ENCODE data around the gene GFI1B. TPM values are rescaled to one million over a fixed set of nuclear protein-coding genes. Genes with fewer than 3 reads are reported as not detected.

The GFI1B gene
- total RNA-seq, 4 donors from 2014 or later, result not detected

- TF ChIP-seq CTCF (IDR thresholded peaks at IDR 0.05; ENCODE audit: low read depth), result no peak
These were observed 34.0 kb upstream of the GFI1B start, which contains the start of gene TSC1 for GRCh38 chr9:132944294-132945185. TSS of gene TSC1 (minus strand) at chr9:132944616. CDS start at chr9:132928872, 15,744 bp downstream.

GRCh38 chr9:132945186-132946130 lies 33.0 kb upstream of the GFI1B start:
- no peak for TF ChIP-seq CTCF (IDR thresholded peaks at IDR 0.05; ENCODE audit: low read depth)

GRCh38 chr9:132946211-132946610 lies 32.3 kb upstream of the GFI1B start:
- TF ChIP-seq CTCF (IDR thresholded peaks at IDR 0.05; ENCODE audit: low read depth), result no peak

GRCh38 chr9:132946631-132947295 lies 31.7 kb upstream of the GFI1B start:
- no peak for TF ChIP-seq CTCF (IDR thresholded peaks at IDR 0.05; ENCODE audit: low read depth)

- TF ChIP-seq CTCF (IDR thresholded peaks at IDR 0.05; ENCODE audit: low read depth), result no peak
These were observed 30.7 kb upstream of the GFI1B start for GRCh38 chr9:132947756-132948155.

- no peak for TF ChIP-seq CTCF (IDR thresholded peaks at IDR 0.05; ENCODE audit: low read depth)
These were observed 29.9 kb upstream of the GFI1B start for GRCh38 chr9:132948482-132949050.

Data from subcutaneous adipose tissue (tissue), 4 donors.